GM18868 (cell line): Measurements from ENCODE around the gene RNF32.
"Not testable (repeated sequence)": the region's sequence is repeated elsewhere in the genome, so short reads cannot be mapped to it uniquely, and the experiment has no call there.

Experiments used
- ATAC-seq: cut with Tn5 transposase; IDR thresholded peaks from one replicate; pipeline ENCODE4 v1.9.1; 2021; ENCODE audit warnings: mild to moderate bottlenecking, moderate library complexity; ENCODE audit not compliant: unreplicated experiment

RNF32 gene

GRCh38 chr7:156669035-156669828, 28.7 kb downstream of the RNF32 start:
- no peak for ATAC-seq

- ATAC-seq: no peak
Measured at GRCh38 chr7:156673454-156673853, 32.9 kb downstream of the RNF32 start.

- no peak for ATAC-seq
Measured at GRCh38 chr7:156673902-156674301, 33.3 kb downstream of the RNF32 start.

- no peak for ATAC-seq
Measured at GRCh38 chr7:156675721-156676120, 35.1 kb downstream of the RNF32 start.

GRCh38 chr7:156676263-156676662, 35.7 kb downstream of the RNF32 start:
- ATAC-seq: no peak

GRCh38 chr7:156677374-156678054, 36.9 kb downstream of the RNF32 start:
- no peak for ATAC-seq

GRCh38 chr7:156680281-156680680, 39.7 kb downstream of the RNF32 start:
- ATAC-seq: no peak

- no peak for ATAC-seq
Measured at GRCh38 chr7:156682928-156683327, 42.4 kb downstream of the RNF32 start.

GRCh38 chr7:156684251-156684650, 43.7 kb downstream of the RNF32 start:
- no peak for ATAC-seq

- ATAC-seq: no peak
Measured at GRCh38 chr7:156684661-156685060, 44.1 kb downstream of the RNF32 start.

GRCh38 chr7:156691764-156692163, 51.2 kb downstream of the RNF32 start:
- ATAC-seq: no peak

- ATAC-seq: no peak
Measured at GRCh38 chr7:156692849-156693248, 52.3 kb downstream of the RNF32 start.

GRCh38 chr7:156693627-156694026, 53.1 kb downstream of the RNF32 start:
- ATAC-seq: no peak

GRCh38 chr7:156697283-156697682, 56.7 kb downstream of the RNF32 start:
- not testable (repeated sequence) for ATAC-seq

GRCh38 chr7:156698512-156698911, 57.9 kb downstream of the RNF32 start:
- not testable (repeated sequence) for ATAC-seq

GRCh38 chr7:156701787-156702186, 61.2 kb downstream of the RNF32 start:
- not testable (repeated sequence) for ATAC-seq

- ATAC-seq: no peak
Measured at GRCh38 chr7:156702399-156702798, 61.8 kb downstream of the RNF32 start.

- ATAC-seq: no peak
Measured at GRCh38 chr7:156703209-156703608, 62.6 kb downstream of the RNF32 start.

GRCh38 chr7:156703773-156704482, 63.4 kb downstream of the RNF32 start:
- ATAC-seq: peak; percentile 88

- ATAC-seq: no peak
Measured at GRCh38 chr7:156722043-156722826, 81.7 kb downstream of the RNF32 start.

GRCh38 chr7:156725073-156725472, 84.5 kb downstream of the RNF32 start:
- no peak for ATAC-seq
